Measurements from ENCODE around the gene ZNF473. TPM values are rescaled to one million over a fixed set of nuclear protein-coding genes. Genes with fewer than 3 reads are reported as not detected.
A peak's percentile ranks its signal among the peaks of the same experiment; 100 is the strongest.
"Not testable (repeated sequence)": the region's sequence is repeated elsewhere in the genome, so short reads cannot be mapped to it uniquely, and the experiment has no call there.

Gene ZNF473
- total RNA-seq, 1 donor: 7.3 TPM

- no peak overlapping the region for H3K4me3 ChIP-seq (ENCODE audit: low read depth, low read length)
- TF ChIP-seq CTCF (IDR thresholded peaks at IDR 0.05; ENCODE audit: insufficient read depth, low read depth, low read length): no peak
- DNase-seq (ENCODE audit: low read depth): no peak
Observed at GRCh38 chr19:50044922-50045321, 19.1 kb downstream of the ZNF473 start.

DNA sequence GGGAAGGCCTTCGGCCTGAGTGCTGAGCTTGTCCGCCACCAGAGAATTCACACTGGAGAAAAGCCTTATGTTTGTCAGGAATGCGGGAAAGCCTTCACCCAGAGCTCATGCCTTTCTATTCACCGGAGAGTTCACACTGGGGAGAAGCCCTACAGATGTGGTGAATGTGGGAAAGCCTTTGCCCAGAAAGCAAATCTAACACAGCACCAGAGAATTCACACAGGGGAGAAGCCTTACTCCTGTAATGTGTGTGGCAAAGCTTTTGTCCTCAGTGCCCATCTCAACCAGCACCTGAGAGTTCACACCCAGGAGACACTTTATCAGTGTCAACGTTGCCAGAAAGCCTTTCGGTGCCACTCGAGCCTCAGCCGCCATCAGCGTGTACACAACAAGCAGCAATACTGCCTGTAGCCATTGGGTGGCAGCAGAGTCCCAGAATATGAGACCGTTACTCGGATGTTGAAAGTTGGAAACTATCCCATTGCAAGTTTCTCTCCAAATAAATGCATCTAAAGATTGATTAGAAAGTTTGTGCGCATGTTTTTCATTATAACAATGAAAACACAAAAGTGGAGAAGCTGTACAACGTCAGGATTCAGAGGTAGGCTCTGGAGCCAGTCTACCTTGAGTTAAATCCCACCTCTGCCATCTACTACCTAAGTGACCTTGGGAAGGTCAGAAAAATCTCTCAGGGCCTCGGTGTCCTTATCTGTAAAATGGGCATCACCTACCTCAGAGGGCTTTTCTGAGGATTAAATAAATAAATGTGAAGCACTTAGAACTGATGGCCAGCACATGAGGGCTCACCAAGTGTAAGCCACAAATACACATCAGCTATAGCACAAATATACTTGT lies 21.1 kb downstream of the ZNF473 start:
- H3K4me3 ChIP-seq (ENCODE audit: low read depth, low read length): no peak overlapping the region
- peak; percentile 21 for DNase-seq (ENCODE audit: low read depth)
- TF ChIP-seq CTCF (IDR thresholded peaks at IDR 0.05; ENCODE audit: insufficient read depth, low read depth, low read length): peak; percentile 48

- H3K4me3 ChIP-seq (ENCODE audit: low read depth, low read length): no peak overlapping the region
- TF ChIP-seq CTCF (IDR thresholded peaks at IDR 0.05; ENCODE audit: insufficient read depth, low read depth, low read length): no peak
- DNase-seq (ENCODE audit: low read depth): no peak
Observed at GRCh38 chr19:50047671-50048070, 21.9 kb downstream of the ZNF473 start.

DNA sequence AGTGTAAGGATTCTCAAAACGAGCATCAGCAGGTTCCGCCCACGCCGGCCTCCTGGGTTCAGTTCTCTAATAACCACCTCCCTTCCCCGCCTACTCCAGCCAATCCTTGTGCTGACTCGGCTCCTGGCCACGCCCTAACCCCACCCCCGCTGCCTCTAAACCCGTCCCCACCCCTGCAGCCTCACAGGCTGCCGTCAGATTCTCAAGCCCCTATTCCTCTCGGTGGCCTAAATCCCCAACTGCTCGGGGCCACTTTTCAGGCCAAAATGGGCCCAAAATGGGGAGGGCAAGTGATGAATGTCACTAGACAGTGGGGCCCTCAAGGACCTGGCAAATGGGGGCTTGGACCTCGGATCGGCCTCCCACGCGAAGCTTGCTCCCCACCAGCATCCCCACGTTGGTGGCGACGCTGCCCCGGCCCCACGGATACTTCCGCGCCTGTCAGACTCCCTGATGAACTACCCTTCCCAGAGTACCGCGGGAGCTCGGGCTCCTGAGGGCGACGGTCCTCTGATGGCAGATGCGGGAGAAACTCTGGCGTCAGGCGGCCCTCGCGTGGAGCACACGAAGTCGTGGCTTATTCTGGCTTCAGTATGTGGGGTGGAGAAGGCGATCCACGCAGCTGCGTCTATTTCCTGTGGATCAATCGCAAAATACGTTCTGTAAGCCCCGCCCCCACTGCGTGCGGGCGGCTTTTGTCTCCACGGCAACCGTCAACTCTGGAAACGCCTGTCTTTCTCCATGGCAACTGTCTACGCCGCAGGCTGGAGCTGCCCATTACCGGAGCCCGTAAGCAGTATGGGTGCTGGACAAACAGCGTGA lies 24.8 kb downstream of the ZNF473 start:
- TF ChIP-seq CTCF (IDR thresholded peaks at IDR 0.05; ENCODE audit: insufficient read depth, low read depth, low read length): no peak
- peak; percentile 81 for DNase-seq (ENCODE audit: low read depth)
- H3K4me3 ChIP-seq (ENCODE audit: low read depth, low read length): peak overlapping the region; percentile 59

- DNase-seq (ENCODE audit: low read depth): not testable (repeated sequence)
- H3K4me3 ChIP-seq (ENCODE audit: low read depth, low read length): peak overlapping the region; percentile 59
Observed at GRCh38 chr19:50051228-50051895, 25.6 kb downstream of the ZNF473 start.

DNA sequence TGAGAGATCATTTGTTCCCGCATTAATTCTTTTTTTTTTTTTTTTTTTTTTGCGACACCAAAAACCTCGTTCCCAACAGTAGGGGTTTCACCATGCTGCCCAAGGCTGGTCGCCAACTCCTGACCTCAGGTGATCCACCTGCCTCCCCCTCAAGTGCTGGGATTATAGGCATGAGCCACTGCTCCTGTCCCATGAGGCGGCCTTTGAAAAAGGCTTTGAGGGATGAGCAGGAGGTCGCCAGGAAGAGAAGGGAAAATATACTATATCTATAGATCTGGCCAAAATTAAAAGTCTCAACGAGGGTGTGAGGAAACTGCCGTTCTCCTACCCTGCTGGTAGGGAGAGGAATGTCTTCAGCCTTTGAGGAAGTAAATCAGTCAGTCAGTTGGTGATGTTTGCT lies 26.2 kb downstream of the ZNF473 start:
- DNase-seq (ENCODE audit: low read depth): no peak
- H3K4me3 ChIP-seq (ENCODE audit: low read depth, low read length): no peak overlapping the region
- no peak for TF ChIP-seq CTCF (IDR thresholded peaks at IDR 0.05; ENCODE audit: insufficient read depth, low read depth, low read length)

GRCh38 chr19:50053119-50053518 lies 27.3 kb downstream of the ZNF473 start:
- no peak for DNase-seq (ENCODE audit: low read depth)
- no peak for TF ChIP-seq CTCF (IDR thresholded peaks at IDR 0.05; ENCODE audit: insufficient read depth, low read depth, low read length)
- H3K4me3 ChIP-seq (ENCODE audit: low read depth, low read length): no peak overlapping the region

All from fibroblast of villous mesenchyme (primary cell).